ENCODE measurements around the gene RNF6. TPM values are rescaled to one million over a fixed set of nuclear protein-coding genes. Genes with fewer than 3 reads are reported as not detected.

Gene RNF6
- total and polyA plus RNA-seq, 10 of the 15 experiments (the other 5 are each of a cell fraction or from before 2014, with no cell fraction given): 19.0 to 54.0 (median 33.8) TPM

DNA sequence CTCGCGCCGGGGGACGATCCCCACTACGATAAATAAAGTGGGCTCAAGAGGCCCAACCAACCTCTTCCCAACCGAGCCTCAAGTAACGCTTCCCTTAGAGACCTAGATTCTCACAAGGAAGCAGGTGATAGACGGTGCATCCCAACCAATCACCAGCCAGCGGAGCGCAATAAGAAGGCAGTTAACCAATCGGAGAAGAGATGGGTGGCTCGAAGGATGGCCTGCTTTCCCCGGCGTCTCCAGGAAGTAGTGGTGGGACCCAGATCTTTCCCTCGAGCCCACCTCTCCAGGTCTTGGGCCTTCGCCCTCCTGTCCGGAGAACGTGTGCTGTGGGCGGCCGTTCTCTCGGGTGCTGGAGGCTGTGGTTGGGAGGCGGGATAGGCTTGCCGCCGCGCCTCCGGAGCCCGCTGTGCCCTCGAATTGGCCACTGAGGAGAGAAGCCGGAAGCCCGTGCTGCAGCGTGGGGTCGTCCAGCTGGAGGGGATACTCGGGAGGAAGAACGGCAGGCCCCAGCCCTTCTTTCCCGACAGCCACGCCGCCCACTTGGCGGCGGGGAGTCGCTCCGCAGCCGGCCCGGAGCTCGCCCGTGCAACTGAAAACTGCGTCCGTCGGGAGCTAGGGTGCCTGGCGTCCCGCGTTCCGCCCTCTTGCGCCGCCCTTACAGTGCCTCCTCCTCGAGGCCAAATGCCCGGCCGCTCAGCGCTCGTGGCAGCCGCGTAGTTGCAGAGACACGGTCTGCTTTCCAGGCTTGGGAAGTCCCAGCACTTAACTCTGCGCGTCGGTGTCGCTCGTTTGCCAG is at the start of gene RNF6 (continued):
- TF ChIP-seq SUPT20H (IDR thresholded peaks at IDR 0.05; ENCODE audit: borderline replicate concordance, control insufficient read depth, low read depth, low read length) (no peak), KDM1A (IDR thresholded peaks at IDR 0.05; ENCODE audit: borderline replicate concordance) (no peak), SMAD1 (IDR thresholded peaks at IDR 0.05; ENCODE audit: low read depth, partially characterized antibody) (no peak), NR2C2 (IDR thresholded peaks at IDR 0.05; ENCODE audit: borderline replicate concordance, control insufficient read depth, insufficient read length, low read depth) (no peak), TCF7 (IDR thresholded peaks at IDR 0.05; ENCODE audit: borderline replicate concordance) (no peak), IKZF1 (conservative IDR thresholded peaks at IDR 0.05) (peak; percentile 87), RCOR1 (conservative IDR thresholded peaks at IDR 0.05; ENCODE audit: low read depth, low read length) (no peak), ZSCAN29 (IDR thresholded peaks at IDR 0.05) (peak; percentile 72; the same call in 1 of the 2 replicates), SUZ12 (IDR thresholded peaks at IDR 0.05; ENCODE audit: unreplicated experiment) (no peak), LARP7 (IDR thresholded peaks at IDR 0.05) (peak; percentile 97), PAX8 (IDR thresholded peaks at IDR 0.05) (no peak)
- TF ChIP-seq, protein P1, sequence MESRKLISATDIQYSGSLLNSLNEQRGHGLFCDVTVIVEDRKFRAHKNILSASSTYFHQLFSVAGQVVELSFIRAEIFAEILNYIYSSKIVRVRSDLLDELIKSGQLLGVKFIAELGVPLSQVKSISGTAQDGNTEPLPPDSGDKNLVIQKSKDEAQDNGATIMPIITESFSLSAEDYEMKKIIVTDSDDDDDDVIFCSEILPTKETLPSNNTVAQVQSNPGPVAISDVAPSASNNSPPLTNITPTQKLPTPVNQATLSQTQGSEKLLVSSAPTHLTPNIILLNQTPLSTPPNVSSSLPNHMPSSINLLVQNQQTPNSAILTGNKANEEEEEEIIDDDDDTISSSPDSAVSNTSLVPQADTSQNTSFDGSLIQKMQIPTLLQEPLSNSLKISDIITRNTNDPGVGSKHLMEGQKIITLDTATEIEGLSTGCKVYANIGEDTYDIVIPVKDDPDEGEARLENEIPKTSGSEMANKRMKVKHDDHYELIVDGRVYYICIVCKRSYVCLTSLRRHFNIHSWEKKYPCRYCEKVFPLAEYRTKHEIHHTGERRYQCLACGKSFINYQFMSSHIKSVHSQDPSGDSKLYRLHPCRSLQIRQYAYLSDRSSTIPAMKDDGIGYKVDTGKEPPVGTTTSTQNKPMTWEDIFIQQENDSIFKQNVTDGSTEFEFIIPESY (IDR thresholded peaks at IDR 0.05): no peak
- TF ChIP-seq, protein P2, sequence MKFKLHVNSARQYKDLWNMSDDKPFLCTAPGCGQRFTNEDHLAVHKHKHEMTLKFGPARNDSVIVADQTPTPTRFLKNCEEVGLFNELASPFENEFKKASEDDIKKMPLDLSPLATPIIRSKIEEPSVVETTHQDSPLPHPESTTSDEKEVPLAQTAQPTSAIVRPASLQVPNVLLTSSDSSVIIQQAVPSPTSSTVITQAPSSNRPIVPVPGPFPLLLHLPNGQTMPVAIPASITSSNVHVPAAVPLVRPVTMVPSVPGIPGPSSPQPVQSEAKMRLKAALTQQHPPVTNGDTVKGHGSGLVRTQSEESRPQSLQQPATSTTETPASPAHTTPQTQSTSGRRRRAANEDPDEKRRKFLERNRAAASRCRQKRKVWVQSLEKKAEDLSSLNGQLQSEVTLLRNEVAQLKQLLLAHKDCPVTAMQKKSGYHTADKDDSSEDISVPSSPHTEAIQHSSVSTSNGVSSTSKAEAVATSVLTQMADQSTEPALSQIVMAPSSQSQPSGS (IDR thresholded peaks at IDR 0.05; ENCODE audit: low read length): no peak
